Measurements from ENCODE around the gene ADGRA1.

Gene ADGRA1

DNA sequence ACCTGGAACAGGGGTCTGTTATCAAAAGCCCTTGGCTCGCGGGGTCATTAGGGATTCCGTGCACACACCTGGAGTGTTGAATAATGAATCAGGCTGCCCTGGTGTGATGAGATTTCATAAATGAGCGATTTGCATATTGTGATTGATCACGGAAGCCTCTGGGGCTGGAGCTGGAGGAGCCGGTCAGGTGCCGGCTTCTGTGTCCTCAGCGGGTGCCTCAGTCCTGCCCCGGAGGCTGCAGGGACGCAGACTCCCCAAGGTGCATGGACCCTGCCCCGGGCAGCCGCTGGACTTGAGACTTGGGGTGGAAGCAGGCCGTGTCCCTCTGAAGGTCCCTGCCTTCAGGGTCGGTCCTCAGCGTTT is 47.9 kb upstream of the ADGRA1 start:
- Histone ChIP-seq H3K4me2 (ENCODE audit: low read depth, low read length, poor library complexity, severe bottlenecking) (no peak overlapping the region), H3K79me2 (ENCODE audit: insufficient read depth, low read length) (no peaks in the 10 kb centered on the region), H4K20me1 (ENCODE audit: low read depth, low read length) (no peaks in the 10 kb centered on the region), H3F3A (ENCODE audit: insufficient read depth) (no peaks in the 10 kb centered on the region), H3K4me3 (ENCODE audit: insufficient read depth, low read length, poor library complexity, severe bottlenecking) (no peak overlapping the region), H3K27me3 (ENCODE audit: low read length) (no peaks in the 10 kb centered on the region), H3K9ac (ENCODE audit: low read length) (no peak overlapping the region), H3K36me3 (ENCODE audit: low read length) (no peaks in the 10 kb centered on the region), H2AFZ (ENCODE audit: low read depth, low read length, severe bottlenecking) (no peak overlapping the region), H3K9me2 (replicated peaks; ENCODE audit: insufficient read depth, low read length) (no peaks in the 10 kb centered on the region), H3K27ac (ENCODE audit: low read depth, low read length) (no peak overlapping the region), H3K9me3 (ENCODE audit: insufficient read depth, low read length) (no peaks in the 10 kb centered on the region)
- TF ChIP-seq EZH2phosphoT487 (conservative IDR thresholded peaks at IDR 0.05; ENCODE audit: low read length) (no peak), CTCF (IDR thresholded peaks at IDR 0.05; ENCODE audit: insufficient read depth, low read length, poor library complexity, severe bottlenecking) (no peak)

DNA sequence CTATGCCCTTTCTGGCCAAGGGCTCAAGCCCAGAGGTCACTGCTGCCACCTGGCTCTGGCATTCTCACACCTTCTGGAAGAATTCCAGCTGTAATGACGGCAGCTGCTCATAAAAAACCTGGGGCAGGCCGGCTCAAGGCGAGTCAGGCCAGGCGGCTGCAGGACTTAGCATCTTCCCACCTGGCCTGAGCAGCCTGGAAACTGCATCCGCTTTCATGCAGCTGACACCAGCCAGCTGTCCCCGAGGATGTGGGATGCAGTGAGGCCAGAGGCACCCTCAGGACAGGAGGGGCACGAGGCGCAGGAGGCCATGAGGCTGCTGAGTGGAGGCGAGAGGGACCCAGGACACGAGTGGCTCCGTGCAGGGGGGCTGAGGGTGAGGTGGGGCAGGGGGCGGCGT is 47.5 kb upstream of the ADGRA1 start:
- Histone ChIP-seq H3K36me3 (ENCODE audit: low read length) (no peaks in the 10 kb centered on the region), H3F3A (ENCODE audit: insufficient read depth) (no peaks in the 10 kb centered on the region), H2AFZ (ENCODE audit: low read depth, low read length, severe bottlenecking) (no peak overlapping the region)

GRCh38 chr10:133041101-133041500 is 46.6 kb upstream of the ADGRA1 start:
- Histone ChIP-seq H3K9ac (ENCODE audit: low read length) (no peak overlapping the region), H3F3A (ENCODE audit: insufficient read depth) (no peaks in the 10 kb centered on the region), H3K9me2 (replicated peaks; ENCODE audit: insufficient read depth, low read length) (no peaks in the 10 kb centered on the region), H3K9me3 (ENCODE audit: insufficient read depth, low read length) (no peaks in the 10 kb centered on the region), H3K27ac (ENCODE audit: low read depth, low read length) (no peak overlapping the region), H3K4me2 (ENCODE audit: low read depth, low read length, poor library complexity, severe bottlenecking) (no peak overlapping the region), H2AFZ (ENCODE audit: low read depth, low read length, severe bottlenecking) (no peak overlapping the region), H3K36me3 (ENCODE audit: low read length) (no peaks in the 10 kb centered on the region), H3K79me2 (ENCODE audit: insufficient read depth, low read length) (no peaks in the 10 kb centered on the region), H3K27me3 (ENCODE audit: low read length) (no peaks in the 10 kb centered on the region), H4K20me1 (ENCODE audit: low read depth, low read length) (no peaks in the 10 kb centered on the region), H3K4me3 (ENCODE audit: insufficient read depth, low read length, poor library complexity, severe bottlenecking) (no peak overlapping the region)
- TF ChIP-seq EZH2phosphoT487 (conservative IDR thresholded peaks at IDR 0.05; ENCODE audit: low read length): no peak
- TF ChIP-seq CTCF (IDR thresholded peaks at IDR 0.05; ENCODE audit: insufficient read depth, low read length, poor library complexity, severe bottlenecking): no peak

More for the DNA sequence above, 47.5 kb upstream of the ADGRA1 start:
- TF ChIP-seq EZH2phosphoT487 (conservative IDR thresholded peaks at IDR 0.05; ENCODE audit: low read length): no peak
- TF ChIP-seq CTCF (IDR thresholded peaks at IDR 0.05; ENCODE audit: insufficient read depth, low read length, poor library complexity, severe bottlenecking): no peak
- no peak overlapping the region for H3K4me3 ChIP-seq (ENCODE audit: insufficient read depth, low read length, poor library complexity, severe bottlenecking)
- no peaks in the 10 kb centered on the region for H3K9me3 ChIP-seq (ENCODE audit: insufficient read depth, low read length)
- H3K27me3 ChIP-seq (ENCODE audit: low read length): no peaks in the 10 kb centered on the region
- H3K9ac ChIP-seq (ENCODE audit: low read length): no peak overlapping the region
- no peak overlapping the region for H3K27ac ChIP-seq (ENCODE audit: low read depth, low read length)
- H4K20me1 ChIP-seq (ENCODE audit: low read depth, low read length): no peaks in the 10 kb centered on the region
- H3K4me2 ChIP-seq (ENCODE audit: low read depth, low read length, poor library complexity, severe bottlenecking): no peak overlapping the region
- H3K79me2 ChIP-seq (ENCODE audit: insufficient read depth, low read length): no peaks in the 10 kb centered on the region
- no peaks in the 10 kb centered on the region for H3K9me2 ChIP-seq (replicated peaks; ENCODE audit: insufficient read depth, low read length)

DNA sequence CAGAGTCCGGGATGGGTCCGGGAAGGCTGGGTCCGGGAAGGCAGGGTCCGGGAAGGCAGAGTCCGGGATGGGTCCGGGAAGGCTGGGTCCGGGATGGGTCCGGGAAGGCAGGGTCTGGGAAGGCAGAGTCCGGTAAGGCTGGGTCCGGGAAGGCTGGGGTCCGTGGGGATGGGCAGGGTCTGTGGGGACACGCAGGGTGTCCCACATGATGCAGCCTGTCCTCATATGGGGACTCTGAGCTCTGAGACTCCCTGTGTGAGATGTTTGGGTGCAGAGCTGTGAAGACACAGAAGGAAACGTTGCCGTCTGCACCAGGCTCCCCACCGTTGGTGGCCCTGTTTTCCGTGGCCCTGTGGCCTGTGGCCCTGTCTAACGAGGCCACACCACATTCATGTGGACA is 45.7 kb upstream of the ADGRA1 start:
- Histone ChIP-seq H3K9me3 (ENCODE audit: insufficient read depth, low read length) (no peaks in the 10 kb centered on the region), H3K9ac (ENCODE audit: low read length) (no peak overlapping the region), H4K20me1 (ENCODE audit: low read depth, low read length) (no peaks in the 10 kb centered on the region), H3F3A (ENCODE audit: insufficient read depth) (no peaks in the 10 kb centered on the region), H3K27ac (ENCODE audit: low read depth, low read length) (no peak overlapping the region), H3K9me2 (replicated peaks; ENCODE audit: insufficient read depth, low read length) (no peaks in the 10 kb centered on the region), H3K4me3 (ENCODE audit: insufficient read depth, low read length, poor library complexity, severe bottlenecking) (no peak overlapping the region), H3K27me3 (ENCODE audit: low read length) (no peaks in the 10 kb centered on the region), H3K36me3 (ENCODE audit: low read length) (no peaks in the 10 kb centered on the region), H3K4me2 (ENCODE audit: low read depth, low read length, poor library complexity, severe bottlenecking) (no peak overlapping the region), H3K79me2 (ENCODE audit: insufficient read depth, low read length) (no peaks in the 10 kb centered on the region), H2AFZ (ENCODE audit: low read depth, low read length, severe bottlenecking) (no peak overlapping the region)
- no peak for TF ChIP-seq EZH2phosphoT487 (conservative IDR thresholded peaks at IDR 0.05; ENCODE audit: low read length)
